GM23338 (cell line): Measurements from ENCODE around the gene QPCTL.

Source experiments
- CREB1 ChIP-seq: fragments of 250-450 bp; sonication (Bioruptor Pico); IDR thresholded peaks from 2 replicates; pipeline ENCODE4 v1.5.0; 2020; ENCODE audit warnings: low read depth, mild to moderate bottlenecking, moderate library complexity
- CTCF ChIP-seq, 2 experiments: fragments of 200-600 bp in 1 of 2; sonication (generic) in 1 of 2; conservative IDR thresholded peaks; 2 replicates each; pipeline versions ENCODE4 v1.5.1 to v1.6.1; 2016 to 2017; ENCODE audit warnings: antibody characterized with exemption in 2 of 2, low read depth in 2 of 2, mild to moderate bottlenecking in 2 of 2, moderate library complexity in 1 of 2
- ETS1 ChIP-seq: IDR thresholded peaks from 2 replicates; pipeline ENCODE4 v1.6.1; 2016; ENCODE audit warnings: antibody characterized with exemption
- EZH2 ChIP-seq: fragments of 200-600 bp; sonication (generic); IDR thresholded peaks from one replicate; pipeline ENCODE4 v1.8.0; 2017; ENCODE audit warnings: antibody characterized with exemption, mild to moderate bottlenecking, low read depth; ENCODE audit not compliant: unreplicated experiment
- EZH2phosphoT487 ChIP-seq: fragments of 200-600 bp; sonication (generic); IDR thresholded peaks from one replicate; pipeline ENCODE4 v1.8.1; 2018; ENCODE audit warnings: antibody characterized with exemption; ENCODE audit not compliant: unreplicated experiment
- JUNB ChIP-seq: IDR thresholded peaks from one replicate; pipeline ENCODE4 v1.6.1; 2016; ENCODE audit warnings: antibody characterized with exemption; ENCODE audit not compliant: unreplicated experiment
- NANOG ChIP-seq: IDR thresholded peaks from 2 replicates; pipeline ENCODE4 v1.6.1; 2016; ENCODE audit warnings: antibody characterized with exemption, borderline replicate concordance
- POLR2AphosphoS5 ChIP-seq: IDR thresholded peaks from 2 replicates; pipeline ENCODE4 v1.6.1; 2016; ENCODE audit warnings: antibody characterized with exemption, low read depth
- REST ChIP-seq: IDR thresholded peaks from one replicate; pipeline ENCODE4 v1.6.1; 2018; ENCODE audit warnings: antibody characterized with exemption; ENCODE audit not compliant: unreplicated experiment
- ZNF114 ChIP-seq: fragments of 250-450 bp; sonication (Bioruptor Pico); IDR thresholded peaks from 2 replicates; pipeline ENCODE4 v1.5.0; 2020; ENCODE audit warnings: mild to moderate bottlenecking, moderate library complexity
- ZNF462 ChIP-seq: fragments of 250-450 bp; sonication (Bioruptor Pico); IDR thresholded peaks from 2 replicates; pipeline ENCODE4 v1.5.0; 2020; ENCODE audit warnings: mild to moderate bottlenecking, moderate library complexity

- TF ChIP-seq EZH2 (no peak), POLR2AphosphoS5 (no peak), CTCF (conservative IDR thresholded peaks at IDR 0.05; ENCODE audit: low read depth in 2 of 2) (no peak), EZH2phosphoT487 (no peak), JUNB (no peak), REST (no peak), CREB1 (CRISPR knock-in tag) (no peak), ZNF114 (CRISPR knock-in tag) (no peak), ETS1 (no peak), ZNF462 (CRISPR knock-in tag) (no peak), NANOG (no peak)
These were observed 37.4 kb downstream of the QPCTL start for GRCh38 chr19:45729800-45730290.
